ENCODE measurements around the gene NCOR2.

DNA sequence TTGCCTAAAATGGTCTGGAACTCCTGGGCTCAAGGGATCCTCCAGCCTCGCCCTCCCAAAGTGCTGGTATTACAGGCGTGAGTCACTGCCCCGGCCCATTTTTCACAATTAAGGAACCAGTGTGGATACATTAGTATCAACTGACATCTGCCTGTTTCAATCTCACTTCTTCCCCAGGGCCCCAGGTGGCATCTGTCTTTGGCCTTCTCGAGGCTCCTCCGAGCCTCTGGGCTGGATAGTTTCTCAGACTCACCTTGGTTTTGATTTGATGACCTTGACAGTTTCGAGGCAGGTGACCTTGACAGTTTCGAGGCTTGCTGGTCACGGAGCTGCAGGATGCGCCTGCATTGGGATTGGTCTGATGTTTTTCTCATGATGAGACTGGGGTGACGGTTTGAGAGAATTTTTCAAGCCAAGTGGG is 41.0 kb upstream of the NCOR2 start:
- TF ChIP-seq, protein P1, sequence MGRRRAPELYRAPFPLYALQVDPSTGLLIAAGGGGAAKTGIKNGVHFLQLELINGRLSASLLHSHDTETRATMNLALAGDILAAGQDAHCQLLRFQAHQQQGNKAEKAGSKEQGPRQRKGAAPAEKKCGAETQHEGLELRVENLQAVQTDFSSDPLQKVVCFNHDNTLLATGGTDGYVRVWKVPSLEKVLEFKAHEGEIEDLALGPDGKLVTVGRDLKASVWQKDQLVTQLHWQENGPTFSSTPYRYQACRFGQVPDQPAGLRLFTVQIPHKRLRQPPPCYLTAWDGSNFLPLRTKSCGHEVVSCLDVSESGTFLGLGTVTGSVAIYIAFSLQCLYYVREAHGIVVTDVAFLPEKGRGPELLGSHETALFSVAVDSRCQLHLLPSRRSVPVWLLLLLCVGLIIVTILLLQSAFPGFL (CRISPR knock-in tag; IDR thresholded peaks at IDR 0.05; ENCODE audit: borderline replicate concordance), result no peak
- TF ChIP-seq, protein P2, sequence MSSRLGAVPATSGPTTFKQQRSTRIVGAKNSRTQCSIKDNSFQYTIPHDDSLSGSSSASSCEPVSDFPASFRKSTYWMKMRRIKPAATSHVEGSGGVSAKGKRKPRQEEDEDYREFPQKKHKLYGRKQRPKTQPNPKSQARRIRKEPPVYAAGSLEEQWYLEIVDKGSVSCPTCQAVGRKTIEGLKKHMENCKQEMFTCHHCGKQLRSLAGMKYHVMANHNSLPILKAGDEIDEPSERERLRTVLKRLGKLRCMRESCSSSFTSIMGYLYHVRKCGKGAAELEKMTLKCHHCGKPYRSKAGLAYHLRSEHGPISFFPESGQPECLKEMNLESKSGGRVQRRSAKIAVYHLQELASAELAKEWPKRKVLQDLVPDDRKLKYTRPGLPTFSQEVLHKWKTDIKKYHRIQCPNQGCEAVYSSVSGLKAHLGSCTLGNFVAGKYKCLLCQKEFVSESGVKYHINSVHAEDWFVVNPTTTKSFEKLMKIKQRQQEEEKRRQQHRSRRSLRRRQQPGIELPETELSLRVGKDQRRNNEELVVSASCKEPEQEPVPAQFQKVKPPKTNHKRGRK (CRISPR knock-in tag; IDR thresholded peaks at IDR 0.05; ENCODE audit: borderline replicate concordance), result no peak
- TF ChIP-seq, protein P3, sequence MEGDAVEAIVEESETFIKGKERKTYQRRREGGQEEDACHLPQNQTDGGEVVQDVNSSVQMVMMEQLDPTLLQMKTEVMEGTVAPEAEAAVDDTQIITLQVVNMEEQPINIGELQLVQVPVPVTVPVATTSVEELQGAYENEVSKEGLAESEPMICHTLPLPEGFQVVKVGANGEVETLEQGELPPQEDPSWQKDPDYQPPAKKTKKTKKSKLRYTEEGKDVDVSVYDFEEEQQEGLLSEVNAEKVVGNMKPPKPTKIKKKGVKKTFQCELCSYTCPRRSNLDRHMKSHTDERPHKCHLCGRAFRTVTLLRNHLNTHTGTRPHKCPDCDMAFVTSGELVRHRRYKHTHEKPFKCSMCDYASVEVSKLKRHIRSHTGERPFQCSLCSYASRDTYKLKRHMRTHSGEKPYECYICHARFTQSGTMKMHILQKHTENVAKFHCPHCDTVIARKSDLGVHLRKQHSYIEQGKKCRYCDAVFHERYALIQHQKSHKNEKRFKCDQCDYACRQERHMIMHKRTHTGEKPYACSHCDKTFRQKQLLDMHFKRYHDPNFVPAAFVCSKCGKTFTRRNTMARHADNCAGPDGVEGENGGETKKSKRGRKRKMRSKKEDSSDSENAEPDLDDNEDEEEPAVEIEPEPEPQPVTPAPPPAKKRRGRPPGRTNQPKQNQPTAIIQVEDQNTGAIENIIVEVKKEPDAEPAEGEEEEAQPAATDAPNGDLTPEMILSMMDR (IDR thresholded peaks at IDR 0.05), result no peak
- TF ChIP-seq, protein P4, sequence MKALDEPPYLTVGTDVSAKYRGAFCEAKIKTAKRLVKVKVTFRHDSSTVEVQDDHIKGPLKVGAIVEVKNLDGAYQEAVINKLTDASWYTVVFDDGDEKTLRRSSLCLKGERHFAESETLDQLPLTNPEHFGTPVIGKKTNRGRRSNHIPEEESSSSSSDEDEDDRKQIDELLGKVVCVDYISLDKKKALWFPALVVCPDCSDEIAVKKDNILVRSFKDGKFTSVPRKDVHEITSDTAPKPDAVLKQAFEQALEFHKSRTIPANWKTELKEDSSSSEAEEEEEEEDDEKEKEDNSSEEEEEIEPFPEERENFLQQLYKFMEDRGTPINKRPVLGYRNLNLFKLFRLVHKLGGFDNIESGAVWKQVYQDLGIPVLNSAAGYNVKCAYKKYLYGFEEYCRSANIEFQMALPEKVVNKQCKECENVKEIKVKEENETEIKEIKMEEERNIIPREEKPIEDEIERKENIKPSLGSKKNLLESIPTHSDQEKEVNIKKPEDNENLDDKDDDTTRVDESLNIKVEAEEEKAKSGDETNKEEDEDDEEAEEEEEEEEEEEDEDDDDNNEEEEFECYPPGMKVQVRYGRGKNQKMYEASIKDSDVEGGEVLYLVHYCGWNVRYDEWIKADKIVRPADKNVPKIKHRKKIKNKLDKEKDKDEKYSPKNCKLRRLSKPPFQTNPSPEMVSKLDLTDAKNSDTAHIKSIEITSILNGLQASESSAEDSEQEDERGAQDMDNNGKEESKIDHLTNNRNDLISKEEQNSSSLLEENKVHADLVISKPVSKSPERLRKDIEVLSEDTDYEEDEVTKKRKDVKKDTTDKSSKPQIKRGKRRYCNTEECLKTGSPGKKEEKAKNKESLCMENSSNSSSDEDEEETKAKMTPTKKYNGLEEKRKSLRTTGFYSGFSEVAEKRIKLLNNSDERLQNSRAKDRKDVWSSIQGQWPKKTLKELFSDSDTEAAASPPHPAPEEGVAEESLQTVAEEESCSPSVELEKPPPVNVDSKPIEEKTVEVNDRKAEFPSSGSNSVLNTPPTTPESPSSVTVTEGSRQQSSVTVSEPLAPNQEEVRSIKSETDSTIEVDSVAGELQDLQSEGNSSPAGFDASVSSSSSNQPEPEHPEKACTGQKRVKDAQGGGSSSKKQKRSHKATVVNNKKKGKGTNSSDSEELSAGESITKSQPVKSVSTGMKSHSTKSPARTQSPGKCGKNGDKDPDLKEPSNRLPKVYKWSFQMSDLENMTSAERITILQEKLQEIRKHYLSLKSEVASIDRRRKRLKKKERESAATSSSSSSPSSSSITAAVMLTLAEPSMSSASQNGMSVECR (CRISPR knock-in tag; IDR thresholded peaks at IDR 0.05; ENCODE audit: borderline replicate concordance), result no peak

Data from WTC11 (cell line).